SJCRH30 (cell line): ENCODE results near the gene MROH2A. TPM values are rescaled to one million over a fixed set of nuclear protein-coding genes. Genes with fewer than 3 reads are reported as not detected.
"Not testable (repeated sequence)": the region's sequence is repeated elsewhere in the genome, so short reads cannot be mapped to it uniquely, and the experiment has no call there.

ENCODE experiments used
- DNase-seq, 2 experiments: peaks; one replicate each; pipeline ENCODE4 v3.0.0-alpha.2; 2015 to 2020
- H3K27ac ChIP-seq: fragments of 250-450 bp; sonication (Bioruptor Pico); 2 replicates; pipeline ENCODE4 v1.5.1; 2020; ENCODE audit warnings: mild to moderate bottlenecking, moderate library complexity
- H3K27me3 ChIP-seq: fragments of 250-450 bp; sonication (Bioruptor Pico); 2 replicates; pipeline ENCODE4 v1.5.1; 2020; ENCODE audit warnings: mild to moderate bottlenecking, moderate library complexity
- H3K36me3 ChIP-seq: fragments of 250-450 bp; sonication (Bioruptor Pico); 2 replicates; pipeline ENCODE4 v1.5.1; 2020; ENCODE audit warnings: mild to moderate bottlenecking, moderate library complexity
- H3K4me1 ChIP-seq: fragments of 250-450 bp; sonication (Bioruptor Pico); 2 replicates; pipeline ENCODE4 v1.5.1; 2020; ENCODE audit warnings: mild to moderate bottlenecking, moderate library complexity
- H3K4me3 ChIP-seq: fragments of 250-450 bp; sonication (Bioruptor Pico); 2 replicates; pipeline ENCODE4 v1.5.1; 2020; ENCODE audit warnings: mild to moderate bottlenecking, moderate library complexity
- H3K9me3 ChIP-seq: fragments of 250-450 bp; sonication (Bioruptor Pico); replicated peaks from 2 replicates; pipeline ENCODE4 v1.5.1; 2020; ENCODE audit warnings: mild to moderate bottlenecking, moderate library complexity
- total RNA-seq: library from RNA; depleted of rRNA; stranded (reverse); fragments of >200 nt; shearing (Covaris generic); gene quantifications from 2 replicates; pipeline ENCODE4 v1.2.3, GENCODE V29; 2014; rRNA removed

Gene MROH2A, protein sequence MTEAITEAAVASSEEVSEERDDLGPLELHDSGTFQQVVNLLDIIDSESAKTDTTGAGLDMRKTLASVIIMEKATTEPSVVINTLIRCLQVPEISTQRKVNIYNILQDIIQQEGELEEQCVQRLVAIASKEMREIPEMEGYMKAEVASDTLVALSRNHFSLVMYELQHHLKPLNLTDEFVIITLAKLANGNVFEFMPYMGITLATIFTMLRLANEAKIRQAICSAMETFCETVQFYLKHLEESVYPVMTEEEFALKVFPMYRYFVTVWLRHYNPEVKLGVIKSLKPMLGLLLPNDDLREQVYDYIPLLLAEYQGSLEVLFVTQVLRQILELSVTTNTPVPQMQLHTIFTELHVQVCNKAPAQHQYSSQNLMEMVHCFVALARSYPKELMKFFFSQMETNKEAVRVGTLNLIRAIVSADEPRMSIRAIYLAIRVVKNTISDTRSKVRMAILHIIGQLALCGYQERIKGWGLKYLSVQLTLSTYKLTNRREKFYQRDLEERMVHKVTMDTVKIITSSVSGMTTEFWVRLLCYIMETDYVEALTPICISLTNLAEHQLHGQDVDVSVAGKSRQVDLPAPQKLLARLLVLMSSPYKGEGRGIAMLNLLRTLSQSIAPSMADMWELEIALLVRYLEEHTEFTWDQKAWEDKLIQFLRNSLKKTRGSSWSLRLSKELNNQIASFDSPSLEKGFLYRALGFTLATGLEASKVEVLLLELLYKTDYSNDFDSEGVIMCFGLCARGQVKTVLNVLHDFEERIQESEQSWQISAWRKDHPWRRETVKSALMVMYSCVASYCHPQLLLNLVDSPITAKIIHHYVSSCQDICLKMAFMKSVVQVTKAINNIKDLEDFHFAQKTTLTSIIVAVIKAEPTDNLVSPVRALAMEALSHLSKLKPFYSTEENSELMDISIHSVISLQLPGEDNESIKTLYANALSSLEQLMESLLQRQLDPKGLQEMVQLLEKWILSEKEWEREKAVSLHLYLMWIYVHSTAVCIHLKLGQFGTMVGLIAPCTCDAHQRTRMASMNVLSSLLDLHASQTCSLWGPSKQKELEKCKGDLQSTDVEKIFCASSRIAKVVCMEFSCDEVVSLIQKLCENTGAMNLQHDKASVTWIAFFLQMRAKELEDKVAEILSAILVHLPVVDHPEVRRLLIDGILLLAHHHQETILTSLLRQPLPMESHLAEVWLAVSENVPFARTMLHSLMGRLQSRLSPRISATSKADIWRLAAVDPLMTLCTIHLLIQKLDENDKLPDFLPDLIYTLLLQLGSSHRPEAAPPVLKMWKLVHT (N-terminal part only)
- not detected in 2 replicates for total RNA-seq

DNA sequence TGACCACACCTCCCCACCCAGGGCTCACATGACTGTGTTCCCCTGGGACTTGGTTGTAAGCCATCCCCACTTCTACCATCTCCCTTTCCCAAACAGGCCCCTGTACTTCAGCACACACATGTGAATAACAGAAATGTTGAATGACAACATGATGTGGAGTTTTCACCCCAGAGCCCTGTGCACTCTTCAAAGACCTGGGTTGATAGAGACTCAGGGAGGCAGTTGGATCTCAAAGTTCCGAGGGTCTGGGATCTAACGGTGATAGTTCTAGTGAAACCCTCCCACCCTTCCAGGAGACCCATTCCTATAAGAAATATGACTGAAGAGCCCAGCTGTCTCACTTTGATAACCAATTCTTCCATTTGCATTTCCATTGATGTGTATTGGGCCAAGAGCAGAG, at the start of gene MROH2A:
Gene MROH2A, plus strand, starts transcription at position 301 of the 400 bp plus-strand sequence. CDS start 1,029 bp downstream, outside the sequence.
- no peaks in the 10 kb centered on the region for H3K27me3 ChIP-seq
- no peak for DNase-seq
- no peak within 1 kb of the TSS for H3K4me3 ChIP-seq
- H3K9me3 ChIP-seq, result no peaks in the 10 kb centered on the region
- no peaks in the 10 kb centered on the region for H3K4me1 ChIP-seq
- no peak within 1 kb of the TSS for H3K27ac ChIP-seq
- no peaks in the 10 kb centered on the region for H3K36me3 ChIP-seq

DNA sequence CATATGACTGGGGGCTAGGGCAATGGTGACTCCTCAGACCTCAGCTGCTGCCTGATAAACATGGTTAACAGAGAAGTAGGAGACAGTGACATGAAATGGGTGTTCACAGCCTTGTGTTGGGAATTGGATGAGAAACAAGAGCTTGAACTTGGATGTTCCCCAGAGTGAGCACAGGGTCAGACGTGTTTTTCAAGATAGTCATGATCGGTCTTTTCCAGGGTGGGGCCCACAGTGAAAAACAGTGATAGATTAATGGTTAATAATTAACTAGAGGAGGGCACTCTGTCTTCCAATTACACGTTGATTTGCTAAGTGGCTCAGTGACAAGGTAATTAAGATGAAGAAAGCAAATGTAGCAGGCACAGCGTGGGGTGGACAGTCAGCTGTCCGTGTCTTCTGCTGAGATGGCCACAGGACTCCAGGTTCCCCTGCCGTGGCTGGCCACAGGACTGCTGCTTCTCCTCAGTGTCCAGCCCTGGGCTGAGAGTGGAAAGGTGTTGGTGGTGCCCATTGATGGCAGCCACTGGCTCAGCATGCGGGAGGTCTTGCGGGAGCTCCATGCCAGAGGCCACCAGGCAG, 49.3 kb upstream of the MROH2A start, which contains the start of gene UGT1A3:
Gene UGT1A3, plus strand, starts transcription at position 320 of the 579 bp plus-strand sequence. Its CDS starts 85 bp downstream, at position 405.
- Histone ChIP-seq H3K36me3 (no peaks in the 10 kb centered on the region), H3K27ac (no peak within 1 kb of the TSS), H3K4me1 (no peaks in the 10 kb centered on the region), H3K4me3 (no peak within 1 kb of the TSS), H3K9me3 (peaks cover 6% of the 10 kb centered on the region; the same call in 1 of the 2 replicates), H3K27me3 (no peaks in the 10 kb centered on the region)
- DNase-seq, result no peak

DNA sequence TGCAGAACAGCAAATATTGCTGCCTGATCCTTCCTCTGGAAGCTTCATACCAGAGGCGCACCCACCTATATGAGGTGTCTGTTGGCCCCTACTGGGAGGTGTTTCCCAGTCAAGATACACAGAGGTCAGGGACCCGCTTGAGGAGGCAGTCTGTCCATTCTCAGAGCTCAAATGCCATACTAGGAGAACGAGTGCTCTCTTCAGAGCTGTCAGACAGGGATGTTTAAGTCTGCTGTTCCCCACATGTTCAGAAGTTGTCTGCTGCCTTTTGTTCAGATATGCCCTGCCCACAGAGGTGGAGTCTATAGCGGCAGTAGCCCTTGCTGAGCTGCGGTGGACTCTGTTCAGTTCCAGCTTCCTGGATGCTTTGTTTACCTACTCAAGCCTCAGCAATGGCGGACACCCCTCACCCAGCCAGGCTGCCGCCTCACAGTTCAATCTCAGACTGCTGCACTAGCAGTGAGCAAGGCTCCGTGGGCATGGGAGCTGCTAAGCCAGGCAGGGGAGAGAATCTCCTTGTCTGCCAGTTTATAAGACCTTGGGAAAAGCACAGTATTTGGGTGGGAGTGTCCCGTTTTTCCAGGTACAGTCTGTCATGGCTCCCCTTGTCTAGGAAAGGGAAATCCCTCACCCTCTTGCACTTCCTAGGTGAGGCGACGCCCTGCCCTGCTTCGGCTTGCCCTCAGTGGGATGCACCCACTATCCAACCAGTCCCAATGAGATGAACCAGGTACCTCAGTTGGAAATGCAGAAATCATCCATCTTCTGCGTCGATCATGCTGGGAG, 41.1 kb upstream of the MROH2A start:
- not testable (repeated sequence) for H3K4me3 ChIP-seq, H3K27ac ChIP-seq, H3K27me3 ChIP-seq, H3K9me3 ChIP-seq, H3K36me3 ChIP-seq, DNase-seq, H3K4me1 ChIP-seq

DNA sequence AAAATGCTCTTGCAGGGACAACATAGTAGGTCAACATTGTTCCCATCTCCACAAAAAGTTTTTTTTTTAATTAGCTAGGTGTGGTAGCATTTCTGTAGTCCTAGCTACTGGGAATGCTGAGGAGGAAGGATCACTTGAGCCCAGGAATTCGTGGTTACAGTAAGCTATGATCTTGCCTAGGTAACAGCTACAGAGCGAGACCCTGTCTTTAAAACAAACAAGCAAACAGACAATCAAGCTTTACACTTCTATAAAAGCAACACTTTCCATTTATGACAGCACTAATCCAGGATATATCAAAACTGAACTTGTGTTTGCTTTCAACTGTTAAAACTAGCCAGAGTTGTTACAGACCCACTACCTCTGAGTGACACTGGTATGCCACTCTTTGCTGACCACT, 37.3 kb upstream of the MROH2A start:
- no peaks in the 10 kb centered on the region; the same call in 1 of the 2 replicates for H3K4me1 ChIP-seq
- H3K27me3 ChIP-seq, result no peaks in the 10 kb centered on the region
- H3K36me3 ChIP-seq, result no peaks in the 10 kb centered on the region
- no peak overlapping the region for H3K4me3 ChIP-seq
- no peaks in the 10 kb centered on the region for H3K9me3 ChIP-seq
- no peak for DNase-seq
- H3K27ac ChIP-seq, result no peak overlapping the region

DNA sequence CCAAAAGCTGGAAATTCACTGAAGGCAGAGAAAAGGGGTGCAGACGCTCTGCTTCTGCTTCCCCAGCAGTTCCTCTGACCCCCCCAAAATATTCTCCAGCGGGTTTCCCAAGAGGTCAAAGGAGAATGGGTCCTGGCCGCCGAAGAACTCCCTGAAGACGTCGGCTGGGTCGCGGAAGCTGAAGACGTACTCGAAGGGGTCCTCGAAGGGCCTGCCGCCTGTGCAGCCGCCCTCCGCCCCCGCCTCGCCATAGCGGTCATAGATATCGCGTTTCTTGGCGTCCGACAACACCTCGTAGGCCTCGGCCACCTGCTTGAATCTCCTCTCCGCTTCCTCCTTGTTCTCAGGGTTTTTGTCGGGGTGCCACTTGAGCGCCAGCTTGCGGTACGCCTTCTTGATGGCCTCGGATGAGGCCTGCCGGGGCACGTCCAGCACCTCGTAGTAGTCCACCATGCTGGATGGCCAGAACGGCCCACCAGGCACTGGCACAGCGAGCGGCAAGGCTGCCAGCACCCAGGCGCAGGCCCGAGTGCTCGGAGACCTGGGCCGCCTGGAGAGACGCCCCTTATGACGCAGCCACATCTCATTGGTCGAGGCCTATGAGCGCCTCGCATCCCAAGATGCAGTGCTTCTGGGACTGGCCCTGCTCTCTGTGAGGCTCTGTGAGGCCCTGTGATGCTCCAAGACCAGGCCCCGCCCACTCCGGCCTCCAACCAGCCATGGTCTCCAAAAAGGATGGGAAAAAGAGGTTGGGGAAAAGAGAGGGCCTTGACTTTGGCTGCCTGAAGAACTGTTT, 34.5 kb upstream of the MROH2A start:
- no peak for DNase-seq
- Histone ChIP-seq H3K9me3 (no peaks in the 10 kb centered on the region; the same call in 1 of the 2 replicates), H3K4me3 (no peak overlapping the region), H3K27me3 (no peaks in the 10 kb centered on the region), H3K27ac (no peak overlapping the region), H3K36me3 (no peaks in the 10 kb centered on the region), H3K4me1 (peaks cover 6% of the 10 kb centered on the region; the same call in 1 of the 2 replicates)

DNA sequence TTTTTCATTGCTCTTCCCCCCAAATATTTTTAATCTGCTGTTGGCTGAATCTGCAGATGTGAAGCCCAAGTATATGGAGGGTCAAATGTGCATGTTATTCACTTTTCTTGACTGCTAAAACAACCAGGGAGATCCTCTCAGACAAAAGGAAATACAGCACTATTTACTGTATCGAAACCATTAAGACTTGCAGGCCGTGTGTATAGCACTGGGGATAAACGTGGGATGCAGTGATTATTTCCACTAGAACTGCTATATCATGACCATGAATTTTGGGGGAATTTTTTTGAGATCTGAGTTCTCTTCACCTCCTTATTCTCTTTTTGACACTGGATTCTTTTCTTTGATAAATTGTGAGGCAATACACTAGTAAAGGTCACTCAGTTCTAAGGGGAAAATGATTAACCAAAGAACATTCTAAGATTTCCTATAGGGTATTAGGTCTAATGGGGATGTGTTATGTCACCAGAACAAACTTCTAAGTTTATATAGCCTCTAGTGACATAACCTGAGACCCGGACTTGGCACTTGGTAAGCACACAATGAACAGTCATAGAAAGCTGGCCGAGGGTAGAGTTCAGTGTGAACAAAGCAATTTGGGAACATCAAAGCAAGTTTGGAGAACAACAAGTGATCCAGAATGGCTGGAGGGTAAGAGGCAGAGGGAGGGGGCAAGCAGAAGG, 32.9 kb upstream of the MROH2A start:
- H3K4me3 ChIP-seq, result no peak overlapping the region
- H3K27ac ChIP-seq, result no peak overlapping the region
- H3K36me3 ChIP-seq, result no peaks in the 10 kb centered on the region
- peaks cover 6% of the 10 kb centered on the region; the same call in 1 of the 2 replicates for H3K4me1 ChIP-seq
- H3K27me3 ChIP-seq, result no peaks in the 10 kb centered on the region
- H3K9me3 ChIP-seq, result no peaks in the 10 kb centered on the region; the same call in none of the 2 replicates
- DNase-seq, result no peak

DNA sequence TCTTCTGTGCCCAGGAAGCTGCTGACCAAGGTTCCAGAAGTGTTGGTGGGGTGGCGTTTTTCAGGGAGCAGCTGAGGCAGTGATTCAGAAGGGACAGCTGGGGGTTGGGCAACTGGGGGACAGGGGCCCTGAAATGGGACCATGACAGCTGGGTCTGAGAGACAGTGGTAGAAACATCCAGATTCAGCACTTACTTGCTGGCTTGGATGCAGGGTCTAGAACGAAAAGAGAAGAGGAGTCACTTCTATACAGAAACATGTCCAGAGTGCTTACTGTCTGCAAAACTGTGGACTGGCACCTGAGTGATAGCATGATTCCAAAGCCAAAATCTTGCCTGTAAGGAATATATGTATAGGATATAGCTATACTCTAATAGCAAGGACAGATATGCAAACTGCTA, 32.3 kb upstream of the MROH2A start:
- H3K27ac ChIP-seq, H3K4me1 ChIP-seq, DNase-seq, H3K9me3 ChIP-seq, H3K4me3 ChIP-seq, H3K27me3 ChIP-seq, H3K36me3 ChIP-seq: not testable (repeated sequence)

DNA sequence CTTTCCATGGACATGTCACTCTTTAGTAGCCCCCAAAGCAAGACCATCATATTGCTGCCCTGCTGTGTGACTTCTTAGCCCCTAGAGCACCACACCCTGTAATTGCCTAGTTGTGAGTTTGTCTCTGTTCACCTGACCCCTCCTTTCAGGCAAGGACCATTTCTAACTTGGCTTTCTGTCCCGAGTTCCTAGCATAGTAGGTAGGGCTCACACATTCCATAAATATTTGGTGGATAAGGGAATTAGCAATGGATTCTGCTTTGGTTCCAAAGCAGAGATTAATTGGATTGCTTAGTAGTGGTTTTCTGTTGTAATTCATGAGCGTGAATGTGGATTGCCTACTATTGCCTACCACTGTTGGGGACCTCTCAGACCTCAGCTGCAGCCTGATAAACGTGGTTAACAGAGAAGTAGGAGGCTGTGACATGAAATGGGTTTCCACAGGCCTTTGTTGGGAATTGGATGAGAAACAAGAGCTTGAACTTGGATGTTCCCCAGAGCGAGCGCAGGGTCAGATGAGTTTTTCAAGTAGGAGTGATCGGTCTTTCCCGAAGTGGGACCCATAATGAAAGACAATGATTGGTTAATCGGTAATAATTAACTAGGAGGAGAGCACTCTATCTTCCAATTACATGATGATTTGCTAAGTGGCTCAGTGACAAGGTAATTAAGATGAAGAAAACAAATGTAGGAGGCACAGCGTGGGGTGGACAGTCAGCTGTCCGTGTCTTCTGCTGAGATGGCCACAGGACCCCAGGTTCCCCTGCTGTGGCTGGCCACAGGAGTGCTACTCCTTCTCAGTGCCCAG, 31.5 kb upstream of the MROH2A start:
- no peak for DNase-seq

DNA sequence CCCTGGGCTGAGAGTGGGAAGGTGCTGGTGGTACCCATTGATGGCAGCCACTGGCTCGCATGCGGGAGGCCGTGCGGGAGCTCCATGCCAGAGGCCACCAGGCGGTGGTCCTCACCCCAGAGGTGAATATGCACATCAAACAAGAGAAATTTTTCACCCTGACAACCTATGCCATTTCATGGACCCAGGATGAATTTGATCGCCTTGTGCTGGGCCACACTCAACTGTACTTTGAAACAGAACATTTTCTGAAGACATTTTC, 30.9 kb upstream of the MROH2A start:
- H3K36me3 ChIP-seq, result no peaks in the 10 kb centered on the region
- no peak overlapping the region for H3K27ac ChIP-seq
- no peak for DNase-seq
- no peaks in the 10 kb centered on the region for H3K27me3 ChIP-seq
- no peak overlapping the region for H3K4me3 ChIP-seq
- H3K9me3 ChIP-seq, result peaks cover 5% of the 10 kb centered on the region
- H3K4me1 ChIP-seq, result peaks cover 6% of the 10 kb centered on the region; the same call in 1 of the 2 replicates

More for the DNA sequence above, 31.5 kb upstream of the MROH2A start:
- Histone ChIP-seq H3K36me3 (no peaks in the 10 kb centered on the region), H3K27me3 (no peaks in the 10 kb centered on the region), H3K9me3 (peaks cover 5% of the 10 kb centered on the region), H3K27ac (no peak overlapping the region), H3K4me1 (peaks cover 6% of the 10 kb centered on the region; the same call in 1 of the 2 replicates), H3K4me3 (no peak overlapping the region)

DNA sequence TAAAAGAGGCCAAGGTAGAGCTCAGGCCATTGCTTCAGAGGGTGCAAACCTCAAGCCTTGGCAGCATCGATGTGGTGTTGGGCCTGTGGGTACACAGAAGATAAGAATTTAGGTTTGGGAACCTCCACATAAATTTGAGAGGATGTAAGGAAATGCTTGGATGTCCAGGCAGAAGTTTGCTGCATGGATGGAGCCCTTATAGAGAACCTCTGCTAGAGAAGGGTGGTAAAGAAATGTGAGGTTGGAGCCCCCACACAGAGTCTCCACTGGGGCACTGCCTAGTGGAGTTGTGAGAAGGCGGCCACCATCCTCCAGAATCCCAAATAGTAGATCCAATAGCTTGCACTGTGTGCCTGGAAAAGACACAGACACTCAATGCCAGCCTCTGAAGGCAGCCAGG, 27.4 kb upstream of the MROH2A start:
- not testable (repeated sequence) for DNase-seq, H3K27me3 ChIP-seq, H3K4me3 ChIP-seq, H3K36me3 ChIP-seq, H3K27ac ChIP-seq, H3K4me1 ChIP-seq, H3K9me3 ChIP-seq

DNA sequence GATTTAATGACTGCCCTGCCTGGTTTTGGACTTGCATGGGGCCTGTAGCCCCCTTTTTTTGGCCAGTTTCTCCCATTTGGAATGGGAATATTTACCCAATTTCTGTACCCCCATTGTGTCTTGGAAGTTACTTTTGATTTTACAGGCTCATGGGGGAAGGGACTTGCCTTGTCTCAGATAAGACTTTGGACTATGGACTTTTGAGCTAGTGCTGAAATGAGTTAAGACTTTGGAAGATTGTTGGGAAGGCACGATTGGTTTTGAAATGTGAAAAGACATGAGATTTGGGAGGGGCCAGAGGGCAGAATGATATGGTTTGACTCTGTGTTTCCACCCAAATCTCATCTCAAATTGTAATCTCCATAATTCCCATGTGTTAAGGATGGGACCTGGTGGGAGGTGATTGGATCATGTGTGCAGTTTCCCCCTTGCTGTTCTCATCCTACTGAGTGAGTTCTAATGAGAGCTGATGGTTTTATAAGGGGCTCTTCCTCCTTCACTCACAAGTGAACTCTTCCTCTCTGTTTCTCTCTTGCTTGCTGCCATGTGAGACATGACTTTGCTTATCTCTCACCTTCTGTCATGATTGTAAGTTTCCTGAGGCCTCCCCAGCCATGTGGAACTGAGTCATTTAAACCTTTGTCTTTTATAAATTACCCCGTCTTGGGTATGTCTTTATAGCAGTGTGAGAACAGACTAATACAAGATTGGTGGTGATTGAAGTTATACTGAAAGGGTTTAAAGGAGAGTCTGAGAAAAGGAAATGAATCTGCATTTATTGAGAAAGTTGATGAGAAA, 26.7 kb upstream of the MROH2A start:
- not testable (repeated sequence) for DNase-seq, H3K27me3 ChIP-seq, H3K36me3 ChIP-seq, H3K9me3 ChIP-seq, H3K27ac ChIP-seq, H3K4me3 ChIP-seq, H3K4me1 ChIP-seq
